K562 (cell line): ENCODE measurements around the gene BNIPL. TPM values are rescaled to one million over a fixed set of nuclear protein-coding genes. Genes with fewer than 3 reads are reported as not detected.

Source experiments
- ARID1B ChIP-seq: fragments of 450-650 bp; IDR thresholded peaks from 2 replicates; pipeline ENCODE4 v1.6.1; 2016; ENCODE audit warnings: antibody characterized with exemption, mild to moderate bottlenecking, inconsistent platforms
- BDP1 ChIP-seq: IDR thresholded peaks from 3 replicates; pipeline ENCODE4 v1.6.1; 2011; ENCODE audit not compliant: insufficient read length, insufficient read depth
- FOSL1 ChIP-seq: fragments of 200-800 bp; sonication (Bioruptor generic); conservative IDR thresholded peaks from 2 replicates; pipeline ENCODE4 v1.6.1; 2016; ENCODE audit warnings: missing genetic modification characterization, missing compliant biosample characterization
- GABPB1 ChIP-seq: sonication (generic); formaldehyde crosslinking; IDR thresholded peaks from 2 replicates; pipeline ENCODE4 v1.8.0; 2022; ENCODE audit warnings: mild to moderate bottlenecking, missing genetic modification reagents
- JUN ChIP-seq, 2 experiments: sonication (generic) in 1 of 2; formaldehyde crosslinking in 1 of 2; IDR thresholded peaks; 2 replicates each; pipeline versions ENCODE4 v1.6.1 to v1.8.0; 2012 to 2022; ENCODE audit warnings: borderline replicate concordance in 2 of 2, mild to moderate bottlenecking in 2 of 2, improper control_type of control experiment in 1 of 2, low read depth in 1 of 2, low read length in 1 of 2, missing genetic modification reagents in 1 of 2
- L3MBTL2 ChIP-seq: fragments of 450-650 bp; IDR thresholded peaks from 2 replicates; pipeline ENCODE4 v1.6.1; 2016; ENCODE audit warnings: mild to moderate bottlenecking, moderate library complexity
- MGA ChIP-seq: fragments of 450-650 bp; IDR thresholded peaks from 2 replicates; pipeline ENCODE4 v1.6.1; 2016; ENCODE audit warnings: mild to moderate bottlenecking, moderate library complexity
- MTA1 ChIP-seq: fragments of 450-650 bp; IDR thresholded peaks from 2 replicates; pipeline ENCODE4 v1.6.1; 2017; ENCODE audit warnings: borderline replicate concordance
- MTA2 ChIP-seq: fragments of 450-650 bp; IDR thresholded peaks from 2 replicates; pipeline ENCODE4 v1.6.1; 2016; ENCODE audit warnings: low read depth
- NEUROD1 ChIP-seq: fragments of 150-350 bp; IDR thresholded peaks from 2 replicates; pipeline ENCODE4 v1.6.1; 2014; ENCODE audit warnings: borderline replicate concordance, low read length, low read depth; ENCODE audit not compliant: partially characterized antibody
- PCBP2 ChIP-seq: fragments of 200-400 bp; formaldehyde crosslinking; IDR thresholded peaks from 2 replicates; pipeline ENCODE4 v1.6.1; 2018; ENCODE audit warnings: low read length, low read depth, mild to moderate bottlenecking, moderate library complexity; ENCODE audit not compliant: poor library complexity, severe bottlenecking
- VEZF1 ChIP-seq: fragments of 200-800 bp; sonication (Bioruptor generic); IDR thresholded peaks from 2 replicates; pipeline ENCODE4 v1.6.1; 2017; ENCODE audit warnings: missing genetic modification characterization, missing compliant biosample characterization
- ZBTB33 ChIP-seq: sonication (generic); formaldehyde crosslinking; IDR thresholded peaks from 2 replicates; pipeline ENCODE4 v1.8.1; 2023; ENCODE audit warnings: mild to moderate bottlenecking, missing genetic modification reagents
- polyA plus RNA-seq, 8 experiments: library from polyadenylated mRNA; depleted of rRNA in 4 of 8; stranded (reverse) in 5 of 8; unstranded in 3 of 8; fragments of >200 nt; fragmentation: Nextera tagmentation in 2 of 8; fragmentation: Illumina TruSeq in 1 of 8; extraction: Ambion mirVana in 2 of 8; extraction: Trizol in 1 of 8; gene quantifications; 2 replicates each; pipeline versions ENCODE4 v1.2.1 to v1.2.3, GENCODE V29; 2011 to 2014; ENCODE audit warnings: inconsistent platforms in 1 of 8, missing spikeins in 1 of 8
- total RNA-seq, 7 experiments: library from RNA; depleted of rRNA in 6 of 7; stranded (reverse); fragments of >200 nt in 6 of 7; fragmentation: Illumina TruSeq in 2 of 7; extraction: Trizol in 2 of 7; gene quantifications; 2 replicates each; pipeline versions ENCODE4 v1.2.1 to v1.2.3, GENCODE V29; 2011 to 2021; ENCODE audit warnings: low replicate concordance in 1 of 7

Gene BNIPL
- total and polyA plus RNA-seq, 9 of the 15 experiments (the other 6 are each of a cell fraction or from before 2014, with no cell fraction given): 0.08 to 1.4 (median 0.68) TPM

- TF ChIP-seq MGA (0 out of 2 replicates have a peak, but pooled peaks have one; percentile 25), NEUROD1 (peak; percentile 29), JUN (IDR thresholded peaks at IDR 0.05; ENCODE audit: borderline replicate concordance, low read depth, low read length) (peak; percentile 97), JUN (CRISPR knock-in tag; IDR thresholded peaks at IDR 0.05; ENCODE audit: borderline replicate concordance) (no peak), FOSL1 (tag) (0 out of 2 replicates have a peak, but pooled peaks have one; percentile 54), MTA2 (no peak), PCBP2 (no peak), GABPB1 (peak; percentile 55; the same call in 1 of the 2 replicates), MTA1 (0 out of 2 replicates have a peak, but pooled peaks have one; percentile 19), ZBTB33 (no peak), VEZF1 (CRISPR knock-in tag) (peak; percentile 91), ARID1B (peak; percentile 54), BDP1 (no peak), L3MBTL2 (peak; percentile 37; the same call in 1 of the 2 replicates)
Observed at GRCh38 chr1:151001602-151002001, 34.8 kb upstream of the BNIPL start (continued).
